GM21723 (cell line): ENCODE results near the gene COL27A1.

Source experiments
- ATAC-seq: cut with Tn5 transposase; IDR thresholded peaks from one replicate; pipeline ENCODE4 v1.9.1; 2021; ENCODE audit warnings: mild to moderate bottlenecking, moderate library complexity; ENCODE audit not compliant: unreplicated experiment

Gene COL27A1

DNA sequence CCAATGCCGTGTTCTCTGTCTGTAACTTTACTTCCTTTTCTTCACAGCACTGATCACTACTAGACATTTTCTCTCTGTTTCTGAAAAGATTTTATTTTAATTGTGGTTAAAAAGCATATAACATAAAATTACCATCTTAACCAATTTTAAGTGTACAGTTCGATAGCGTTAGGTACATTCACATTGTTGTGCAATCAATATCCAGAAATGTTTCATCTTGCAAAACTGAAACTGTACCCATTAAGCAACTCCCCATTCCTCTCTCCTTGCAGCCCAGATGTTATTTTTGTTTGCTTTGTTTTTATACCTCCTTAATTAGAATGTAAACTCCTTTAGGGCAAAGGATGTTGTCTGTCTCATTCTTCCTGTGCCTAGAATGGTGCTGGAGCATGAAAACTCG, 47.5 kb downstream of the COL27A1 start:
- no peak for ATAC-seq

DNA sequence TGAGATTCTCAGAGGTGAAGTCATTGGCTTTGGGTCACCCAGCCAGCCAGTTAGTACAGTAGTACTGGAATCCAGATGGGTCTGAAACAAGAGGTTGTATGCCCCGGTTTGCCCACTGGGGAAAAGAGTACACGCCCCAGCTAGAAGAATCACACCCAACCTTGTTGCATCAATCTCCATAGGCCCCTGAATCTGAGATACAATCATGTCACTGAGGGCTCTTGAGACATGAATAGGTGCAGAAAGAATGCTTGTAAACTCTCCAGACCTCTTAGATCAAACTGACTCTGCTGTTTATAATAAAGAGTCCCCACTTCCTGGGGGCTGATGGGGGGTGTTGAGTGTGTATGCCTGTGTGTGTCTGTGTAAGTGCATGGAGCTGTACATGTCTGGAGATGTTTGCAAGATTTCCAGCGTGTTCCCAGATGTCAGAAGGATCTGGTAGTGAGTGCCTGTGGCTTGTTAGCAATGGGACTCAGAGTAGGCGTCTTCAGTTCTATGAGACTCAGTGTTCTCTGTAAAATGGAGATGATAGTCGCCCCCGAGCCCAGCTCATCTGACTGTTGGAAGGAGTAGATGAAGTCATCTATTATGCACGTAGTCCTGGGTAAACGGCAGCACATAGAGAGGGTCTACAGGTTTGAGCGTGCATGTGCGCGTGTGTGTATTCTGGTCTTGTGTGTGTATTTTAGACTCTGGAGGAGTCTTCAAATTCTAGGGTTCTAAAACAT, 48.2 kb downstream of the COL27A1 start:
- no peak for ATAC-seq

GRCh38 chr9:114204265-114204664, 48.9 kb downstream of the COL27A1 start:
- no peak for ATAC-seq

GRCh38 chr9:114205171-114206015, 50.1 kb downstream of the COL27A1 start:
- ATAC-seq, result no peak

DNA sequence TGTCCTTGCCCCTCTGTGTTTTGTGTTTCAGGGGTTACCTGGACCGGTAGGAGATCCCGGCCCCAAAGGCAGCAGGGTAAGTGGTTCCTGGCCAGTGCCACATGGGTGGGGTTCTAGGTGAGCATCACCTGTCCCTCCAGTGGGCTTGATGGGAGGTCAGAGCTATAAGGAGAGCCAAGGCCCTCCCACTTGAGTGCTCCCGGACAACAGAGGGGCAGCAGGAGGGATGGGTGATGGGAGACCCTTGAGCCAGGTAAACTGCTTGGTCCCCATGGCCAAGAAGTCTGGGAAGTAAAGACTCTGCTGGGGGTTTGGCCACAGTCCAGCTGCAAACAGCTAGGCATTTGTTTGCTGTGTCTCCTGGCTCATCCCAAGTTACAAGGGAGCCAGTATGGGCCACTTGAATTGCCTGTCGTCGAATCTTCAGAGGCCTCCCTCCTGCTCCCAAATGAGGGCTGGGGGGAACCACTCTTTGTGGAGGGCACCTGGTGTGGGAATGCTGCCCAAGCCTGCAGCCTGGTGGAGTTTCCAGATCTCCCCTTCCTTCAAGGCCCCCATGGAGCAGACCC, 51.0 kb downstream of the COL27A1 start:
- ATAC-seq, result no peak

DNA sequence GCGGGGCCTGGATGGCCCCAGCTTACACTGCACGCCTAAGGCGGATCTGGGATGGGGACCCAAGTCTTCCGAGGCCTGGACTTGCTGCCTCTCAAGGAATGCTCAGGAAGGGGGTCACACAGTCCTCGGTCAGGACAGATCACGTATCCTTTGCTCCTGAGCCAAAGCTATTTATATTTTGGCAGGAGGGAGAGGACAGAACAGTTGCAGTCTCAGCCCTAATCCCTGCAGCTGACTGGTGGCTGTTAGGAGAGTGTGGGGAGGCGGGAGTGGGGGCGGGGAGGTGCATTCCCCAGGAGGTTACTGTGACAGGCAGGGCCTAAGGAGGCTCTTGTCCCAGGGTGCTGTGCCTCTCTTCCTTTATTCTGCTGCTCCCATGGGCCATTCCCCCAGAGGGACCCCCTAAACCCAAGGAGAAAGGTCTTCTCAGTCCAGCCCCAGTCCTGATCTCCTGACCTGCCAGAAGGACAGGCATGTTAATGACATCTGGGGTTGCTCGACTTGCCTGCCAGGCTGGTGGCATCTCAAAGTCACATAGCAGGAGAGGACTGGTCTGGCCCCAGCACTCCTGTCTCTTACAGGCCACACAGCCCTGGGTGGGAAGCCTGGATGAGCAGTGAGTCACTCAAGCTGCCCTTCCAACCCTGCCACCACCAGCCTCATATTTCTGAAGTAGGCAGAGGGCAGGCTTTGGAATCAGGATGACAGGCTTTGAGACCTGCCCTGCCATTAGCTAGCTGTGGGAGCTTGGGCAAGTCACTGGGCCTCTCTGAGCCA, 51.9 kb downstream of the COL27A1 start:
- no peak for ATAC-seq

GRCh38 chr9:114207845-114208244, 52.5 kb downstream of the COL27A1 start:
- ATAC-seq, result no peak

DNA sequence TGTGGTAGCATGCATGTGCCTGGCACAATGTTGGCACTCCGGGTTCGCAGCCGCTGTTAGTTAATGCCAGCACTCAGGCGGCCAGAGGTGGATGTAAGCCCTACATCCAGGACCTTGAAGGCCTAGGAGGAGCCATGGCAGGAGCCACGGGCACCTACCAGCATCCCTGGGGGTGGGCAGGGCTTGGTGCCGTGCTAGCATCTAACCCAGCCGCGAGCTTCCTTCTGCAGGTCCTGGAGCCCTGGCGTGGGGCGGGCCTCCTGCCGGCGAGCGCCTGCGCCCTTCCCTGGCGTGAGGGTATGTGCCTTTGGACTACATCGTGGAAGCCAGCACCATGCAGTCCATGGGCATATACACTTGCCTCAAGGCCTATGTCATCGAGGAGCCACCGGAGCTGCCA, 53.8 kb downstream of the COL27A1 start:
- no peak for ATAC-seq

GRCh38 chr9:114210136-114210535, 54.8 kb downstream of the COL27A1 start:
- ATAC-seq, result no peak

DNA sequence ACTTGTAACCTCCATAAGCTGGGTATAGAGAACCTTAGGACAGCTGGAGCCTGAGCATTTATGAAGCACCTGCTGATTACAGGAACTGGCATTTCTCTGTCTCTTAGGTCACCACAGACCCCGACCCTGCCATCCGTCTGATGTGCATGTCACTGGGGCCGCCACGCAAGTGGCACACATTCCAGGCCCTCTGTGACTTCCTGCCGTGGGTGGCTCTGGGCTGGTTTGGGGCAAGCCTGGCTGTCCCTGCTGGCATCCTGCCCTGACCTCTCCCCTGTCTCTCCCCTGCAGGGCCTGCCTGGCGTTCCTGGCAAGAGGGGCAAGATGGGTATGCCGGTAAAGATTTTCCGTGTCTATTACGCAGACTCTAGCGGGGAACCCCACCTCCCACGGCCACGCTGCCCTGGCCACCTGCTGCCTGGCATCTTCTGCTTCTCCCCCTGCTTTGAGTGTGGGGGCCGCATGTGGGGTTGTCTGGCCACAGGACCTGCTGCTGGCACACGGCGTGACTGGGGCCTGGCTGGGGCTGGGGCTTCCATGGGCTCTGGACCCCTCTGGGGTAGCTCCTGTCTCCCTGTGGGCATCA, 55.4 kb downstream of the COL27A1 start:
- no peak for ATAC-seq

DNA sequence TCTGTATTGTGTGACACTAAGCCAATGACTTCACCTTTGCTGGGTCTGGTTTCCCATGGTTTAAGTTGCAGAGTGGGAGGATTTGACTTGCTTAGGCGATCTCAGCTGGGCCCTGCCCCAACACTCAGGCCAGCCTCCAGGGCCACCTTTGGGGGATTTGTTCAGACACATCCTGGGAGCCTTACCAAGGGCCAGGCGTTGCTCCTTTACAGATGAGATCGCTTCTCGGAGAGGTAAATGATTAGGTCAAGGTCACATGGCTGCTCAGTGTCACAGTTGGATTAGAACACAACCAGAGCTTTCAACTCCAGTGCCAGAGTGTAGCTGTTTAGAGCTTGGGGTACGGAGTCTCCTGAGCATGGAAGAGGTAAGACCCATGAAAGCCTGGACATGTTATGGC, 57.5 kb downstream of the COL27A1 start:
- ATAC-seq, result no peak

DNA sequence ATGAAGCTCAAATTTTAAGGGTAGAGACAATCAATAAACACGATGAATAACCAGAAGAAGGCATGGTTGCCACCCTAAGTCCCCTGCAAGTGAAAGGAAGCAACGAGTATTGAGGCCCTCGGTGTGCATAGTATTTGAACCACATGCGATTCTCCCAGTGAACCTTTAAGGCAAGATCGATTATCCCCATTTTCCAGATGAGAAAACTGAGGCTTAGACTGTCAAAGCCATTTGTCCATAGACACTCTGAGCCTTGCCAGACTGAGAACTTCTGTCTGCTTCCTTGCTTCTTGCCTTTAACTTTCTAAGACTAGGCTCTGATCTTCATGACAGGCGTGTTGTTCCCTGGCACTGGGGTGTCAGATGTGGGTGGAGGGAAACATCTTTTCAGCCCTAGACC, 58.2 kb downstream of the COL27A1 start:
- no peak for ATAC-seq

- no peak for ATAC-seq
Measured at GRCh38 chr9:114214181-114214580, 58.8 kb downstream of the COL27A1 start.

DNA sequence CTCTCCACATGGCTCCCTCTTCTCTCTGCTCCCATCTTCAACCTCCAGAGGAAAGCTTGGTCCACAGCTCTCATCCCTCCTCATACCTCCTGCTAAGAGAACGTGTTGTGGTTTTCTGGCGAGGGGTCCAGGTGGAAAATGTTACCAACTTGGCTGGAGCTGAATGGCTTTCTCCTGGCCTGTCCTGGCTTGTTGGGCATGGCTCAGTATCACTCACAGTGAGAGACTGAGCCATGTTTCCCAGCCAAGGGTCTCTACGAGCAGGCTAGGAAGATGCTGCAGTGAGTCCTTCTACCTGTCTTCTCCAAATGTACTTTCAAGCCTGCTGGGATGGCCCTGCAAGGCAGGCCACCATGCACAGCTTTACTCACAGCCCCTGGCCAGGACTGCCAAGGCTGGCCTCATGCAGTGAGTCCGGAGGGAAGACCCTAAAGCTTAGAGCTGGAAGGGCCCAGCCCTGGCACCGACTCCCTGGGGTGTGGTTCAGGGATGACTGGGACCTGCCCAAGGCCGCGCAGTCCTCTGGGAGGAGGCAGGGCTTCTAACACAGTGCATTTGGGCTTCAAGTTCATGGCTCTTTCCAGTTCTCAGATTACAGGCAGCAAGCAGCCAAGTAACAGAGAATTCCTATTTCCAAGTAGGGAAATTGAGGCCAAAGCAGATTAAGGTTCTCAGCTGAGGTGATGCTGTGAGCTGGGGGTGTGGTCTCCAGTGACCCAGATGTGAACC, 59.5 kb downstream of the COL27A1 start:
- no peak for ATAC-seq

- no peak for ATAC-seq
Measured at GRCh38 chr9:114216081-114216480, 60.7 kb downstream of the COL27A1 start.

GRCh38 chr9:114216976-114217375, 61.6 kb downstream of the COL27A1 start:
- no peak for ATAC-seq

GRCh38 chr9:114218264-114219120, 63.2 kb downstream of the COL27A1 start:
- ATAC-seq, result no peak

GRCh38 chr9:114220061-114220541, 64.8 kb downstream of the COL27A1 start:
- no peak for ATAC-seq
